Activated CD8-positive, alpha-beta memory T cell treated with anti-CD3 and anti-CD28 coated beads, Interleukin-2, amount 10 ng/mL, durations not matched to agents 7 days and 5 days (primary cell): ENCODE data around the gene CYP46A1. TPM values are rescaled to one million over a fixed set of nuclear protein-coding genes. Genes with fewer than 3 reads are reported as not detected.
"Not testable (repeated sequence)": the region's sequence is repeated elsewhere in the genome, so short reads cannot be mapped to it uniquely, and the experiment has no call there.

Source experiments
- ATAC-seq: fragments of 150-1000 bp; cut with Tn5 transposase; one replicate; pipeline ENCODE4 v1.10.0; 2021; ENCODE audit warnings: moderate library complexity
- CTCF ChIA-PET: fragments of 350-600 bp; sonication (Branson Sonifier 250); formaldehyde crosslinking; loops from one replicate; lab custom pipeline; 2021; ENCODE audit warnings: antibody characterized with exemption; lab: Charles Lee
- DNase-seq: peaks from one replicate; pipeline ENCODE4 v3.0.0-alpha.2; 2020
- H3K27ac Mint-ChIP-seq: one replicate; pipeline ENCODE4 v1.8.0; 2021; ENCODE audit warnings: mild to moderate bottlenecking, mixed read lengths
- H3K27me3 Mint-ChIP-seq: one replicate; pipeline ENCODE4 v1.8.0; 2021; ENCODE audit warnings: mixed read lengths
- H3K36me3 Mint-ChIP-seq: one replicate; pipeline ENCODE4 v1.8.0; 2021; ENCODE audit warnings: mild to moderate bottlenecking, mixed read lengths
- H3K4me1 Mint-ChIP-seq: one replicate; pipeline ENCODE4 v1.8.0; 2021; ENCODE audit warnings: mixed read lengths
- H3K4me3 Mint-ChIP-seq: one replicate; pipeline ENCODE4 v1.8.0; 2021; ENCODE audit warnings: mild to moderate bottlenecking, moderate library complexity, mixed read lengths
- H3K9me3 Mint-ChIP-seq: one replicate; pipeline ENCODE4 v1.8.0; 2022; ENCODE audit warnings: low read depth, mixed read lengths
- total RNA-seq, 2 experiments: library from RNA; stranded (reverse); gene quantifications; one replicate each; pipeline ENCODE4 v1.2.3, GENCODE V29; 2021

The CYP46A1 gene
- total RNA-seq: under 1 TPM in 1 of 2 experiments, not detected in 1; 0.15 TPM

- H3K27ac Mint-ChIP-seq: peak within 1 kb of the TSS; percentile 81
- H3K4me1 Mint-ChIP-seq: peaks cover 11% of the 10 kb centered on the region
- H3K4me3 Mint-ChIP-seq: peak within 1 kb of the TSS; percentile 79
- CTCF ChIA-PET: interaction anchor here (0.7 to 3.6 kb wide), 14 partner anchors 12 to 537 kb away, joined by 3 to 13 read pairs (median 3); partner anchors contain the start of genes CCDC85C, CCNK and SETD3
- peaks cover 26% of the 10 kb centered on the region for H3K27me3 Mint-ChIP-seq
- H3K36me3 Mint-ChIP-seq: no peaks in the 10 kb centered on the region
- DNase-seq (peak; percentile 100), ATAC-seq (peak; percentile 89)
- H3K9me3 Mint-ChIP-seq: no peaks in the 10 kb centered on the region
Measured at GRCh38 chr14:99683619-99684409, at the start of gene CYP46A1. Gene CYP46A1 (plus strand): TSS chr14:99684298. CDS start chr14:99684418, 120 bp downstream.

- DNase-seq (no peak), ATAC-seq (no peak)
- H3K36me3 Mint-ChIP-seq: no peaks in the 10 kb centered on the region
- H3K9me3 Mint-ChIP-seq: no peaks in the 10 kb centered on the region
- H3K27ac Mint-ChIP-seq: no peak overlapping the region
- CTCF ChIA-PET: no interaction called here
- H3K4me1 Mint-ChIP-seq: no peaks in the 10 kb centered on the region
- no peak overlapping the region for H3K4me3 Mint-ChIP-seq
- H3K27me3 Mint-ChIP-seq: peaks cover 2% of the 10 kb centered on the region
Measured at GRCh38 chr14:99634443-99634842, 49.7 kb upstream of the CYP46A1 start.

- CTCF ChIA-PET: no interaction called here
- Mint-ChIP-seq H3K9me3 (no peaks in the 10 kb centered on the region), H3K27ac (no peak overlapping the region), H3K4me1 (no peaks in the 10 kb centered on the region), H3K36me3 (no peaks in the 10 kb centered on the region), H3K27me3 (peaks cover 2% of the 10 kb centered on the region), H3K4me3 (no peak overlapping the region)
- DNase-seq (no peak), ATAC-seq (no peak)
Measured at GRCh38 chr14:99635116-99635515, 49.0 kb upstream of the CYP46A1 start.

GRCh38 chr14:99636487-99636886, 47.6 kb upstream of the CYP46A1 start:
- H3K4me3 Mint-ChIP-seq: no peak overlapping the region
- H3K27ac Mint-ChIP-seq: no peak overlapping the region
- CTCF ChIA-PET: no interaction called here
- H3K36me3 Mint-ChIP-seq: no peaks in the 10 kb centered on the region
- no peaks in the 10 kb centered on the region for H3K4me1 Mint-ChIP-seq
- ATAC-seq (no peak), DNase-seq (no peak)
- H3K27me3 Mint-ChIP-seq: no peaks in the 10 kb centered on the region
- no peaks in the 10 kb centered on the region for H3K9me3 Mint-ChIP-seq

GRCh38 chr14:99637624-99638023, 46.5 kb upstream of the CYP46A1 start:
- Mint-ChIP-seq H3K27ac (no peak overlapping the region), H3K27me3 (peaks cover 3% of the 10 kb centered on the region), H3K36me3 (no peaks in the 10 kb centered on the region), H3K4me3 (no peak overlapping the region), H3K4me1 (no peaks in the 10 kb centered on the region), H3K9me3 (no peaks in the 10 kb centered on the region)
- no peak for DNase-seq
- CTCF ChIA-PET: interaction anchor here (0.9 to 1.0 kb wide), 2 partner anchors 10 to 11 kb away, joined by 3 read pairs; no protein-coding TSS in a partner anchor
- ATAC-seq: no peak

- H3K9me3 Mint-ChIP-seq, H3K4me1 Mint-ChIP-seq, H3K27ac Mint-ChIP-seq, DNase-seq, H3K4me3 Mint-ChIP-seq, CTCF ChIA-PET, H3K36me3 Mint-ChIP-seq, ATAC-seq: not testable (repeated sequence)
- H3K27me3 Mint-ChIP-seq: peaks cover 29% of the 10 kb centered on the region
Measured at GRCh38 chr14:99642771-99643170, 41.3 kb upstream of the CYP46A1 start.

- CTCF ChIA-PET: no interaction called here
- Mint-ChIP-seq H3K36me3 (no peaks in the 10 kb centered on the region), H3K9me3 (no peaks in the 10 kb centered on the region), H3K4me1 (no peaks in the 10 kb centered on the region), H3K4me3 (no peak overlapping the region), H3K27ac (no peak overlapping the region), H3K27me3 (peaks cover 29% of the 10 kb centered on the region)
- ATAC-seq (peak; percentile 27), DNase-seq (peak; percentile 45)
Measured at GRCh38 chr14:99643343-99643742, 40.8 kb upstream of the CYP46A1 start.

- H3K27ac Mint-ChIP-seq: no peak overlapping the region
- CTCF ChIA-PET: no interaction called here
- no peaks in the 10 kb centered on the region for H3K36me3 Mint-ChIP-seq
- no peak for DNase-seq
- no peaks in the 10 kb centered on the region for H3K9me3 Mint-ChIP-seq
- peaks cover 29% of the 10 kb centered on the region for H3K27me3 Mint-ChIP-seq
- no peaks in the 10 kb centered on the region for H3K4me1 Mint-ChIP-seq
- no peak overlapping the region for H3K4me3 Mint-ChIP-seq
- ATAC-seq: no peak
Measured at GRCh38 chr14:99644035-99644587, 40.0 kb upstream of the CYP46A1 start.

- no peaks in the 10 kb centered on the region for H3K4me1 Mint-ChIP-seq
- no peak for DNase-seq
- no peaks in the 10 kb centered on the region for H3K9me3 Mint-ChIP-seq
- no peaks in the 10 kb centered on the region for H3K36me3 Mint-ChIP-seq
- no peak for ATAC-seq
- CTCF ChIA-PET: no interaction called here
- no peak within 1 kb of the TSS for H3K27ac Mint-ChIP-seq
- no peak within 1 kb of the TSS for H3K4me3 Mint-ChIP-seq
- H3K27me3 Mint-ChIP-seq: peaks cover 29% of the 10 kb centered on the region
Measured at GRCh38 chr14:99644723-99645544, 39.2 kb upstream of the CYP46A1 start, which contains the start of gene HHIPL1. Gene HHIPL1 (plus strand): TSS chr14:99645129. CDS start chr14:99645208, 79 bp downstream.

GRCh38 chr14:99645545-99646505, 38.3 kb upstream of the CYP46A1 start:
- CTCF ChIA-PET: no interaction called here
- H3K36me3 Mint-ChIP-seq: no peaks in the 10 kb centered on the region
- no peaks in the 10 kb centered on the region for H3K9me3 Mint-ChIP-seq
- no peaks in the 10 kb centered on the region for H3K4me1 Mint-ChIP-seq
- H3K4me3 Mint-ChIP-seq: no peak overlapping the region
- H3K27ac Mint-ChIP-seq: no peak overlapping the region
- peaks cover 29% of the 10 kb centered on the region for H3K27me3 Mint-ChIP-seq
- ATAC-seq (no peak), DNase-seq (no peak)

GRCh38 chr14:99647411-99647810, 36.7 kb upstream of the CYP46A1 start:
- CTCF ChIA-PET: no interaction called here
- Mint-ChIP-seq H3K36me3 (no peaks in the 10 kb centered on the region), H3K4me1 (no peaks in the 10 kb centered on the region), H3K9me3 (no peaks in the 10 kb centered on the region), H3K27ac (no peak overlapping the region), H3K27me3 (peaks cover 26% of the 10 kb centered on the region), H3K4me3 (no peak overlapping the region)
- ATAC-seq (no peak), DNase-seq (no peak)

- H3K9me3 Mint-ChIP-seq: no peaks in the 10 kb centered on the region
- peaks cover 25% of the 10 kb centered on the region for H3K27me3 Mint-ChIP-seq
- no peak overlapping the region for H3K27ac Mint-ChIP-seq
- no peaks in the 10 kb centered on the region for H3K4me1 Mint-ChIP-seq
- no peak for DNase-seq
- no peak overlapping the region for H3K4me3 Mint-ChIP-seq
- no peaks in the 10 kb centered on the region for H3K36me3 Mint-ChIP-seq
- CTCF ChIA-PET: interaction anchor here (0.8 kb wide), 1 partner anchor 11 kb away, joined by 3 read pairs; no protein-coding TSS in a partner anchor
- ATAC-seq: no peak
Measured at GRCh38 chr14:99648027-99648784, 35.9 kb upstream of the CYP46A1 start.
